GM19328 (cell line): ENCODE results near the gene EPB41.
A peak's percentile ranks its signal among the peaks of the same experiment; 100 is the strongest.
"Not testable (repeated sequence)": the region's sequence is repeated elsewhere in the genome, so short reads cannot be mapped to it uniquely, and the experiment has no call there.

Source experiments
- ATAC-seq: cut with Tn5 transposase; IDR thresholded peaks from one replicate; pipeline ENCODE4 v1.9.1; 2021; ENCODE audit warnings: mild to moderate bottlenecking, moderate library complexity; ENCODE audit not compliant: unreplicated experiment

EPB41 gene

DNA sequence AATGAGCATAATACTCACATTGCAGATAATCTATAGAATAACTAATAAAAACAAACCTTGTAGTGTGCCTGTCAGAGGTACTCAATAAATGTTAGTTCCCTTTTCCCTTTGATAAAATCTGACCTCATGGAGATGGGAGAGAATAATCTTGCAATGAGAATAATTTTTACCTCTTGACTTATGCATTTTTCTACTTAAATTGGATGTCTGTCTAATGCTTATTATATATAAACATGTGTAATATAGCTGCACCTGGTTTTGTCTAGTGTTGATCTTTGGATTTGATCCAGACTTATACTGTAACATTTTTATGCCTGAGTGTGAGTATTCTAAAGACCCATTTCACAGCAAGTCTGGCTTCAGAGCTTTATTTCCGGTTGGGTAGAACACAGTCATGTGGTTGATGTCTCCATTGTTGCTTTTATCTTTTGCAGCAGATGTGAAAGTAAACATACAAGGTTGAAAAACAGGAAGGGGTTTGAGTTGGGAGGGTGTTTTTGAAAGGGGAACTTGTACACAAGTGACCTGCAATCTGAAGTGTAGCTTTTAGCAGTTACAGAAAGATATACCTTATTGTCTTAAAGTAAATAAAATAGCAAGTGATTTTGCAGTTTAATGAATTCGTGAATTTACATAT is 12.4 kb downstream of the EPB41 start:
- ATAC-seq: peak; percentile 74

DNA sequence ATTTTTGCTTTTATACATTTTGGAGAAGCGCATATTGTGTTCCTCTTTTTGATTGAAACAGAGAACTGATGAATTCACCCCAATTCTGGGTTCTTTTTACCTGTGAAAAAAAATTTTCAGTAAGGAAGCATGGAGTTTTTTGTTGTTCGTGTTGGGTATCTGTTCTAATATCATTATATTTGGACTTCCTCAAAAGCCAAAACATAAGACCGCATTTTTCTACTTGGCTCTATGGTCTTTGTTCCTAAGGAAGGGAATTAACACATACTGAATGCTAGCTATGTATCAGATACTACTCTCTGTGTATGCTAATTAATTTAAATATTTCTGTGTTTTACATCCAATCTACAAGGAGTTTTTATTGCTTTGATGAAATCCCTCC is 12.9 kb downstream of the EPB41 start:
- no peak for ATAC-seq

DNA sequence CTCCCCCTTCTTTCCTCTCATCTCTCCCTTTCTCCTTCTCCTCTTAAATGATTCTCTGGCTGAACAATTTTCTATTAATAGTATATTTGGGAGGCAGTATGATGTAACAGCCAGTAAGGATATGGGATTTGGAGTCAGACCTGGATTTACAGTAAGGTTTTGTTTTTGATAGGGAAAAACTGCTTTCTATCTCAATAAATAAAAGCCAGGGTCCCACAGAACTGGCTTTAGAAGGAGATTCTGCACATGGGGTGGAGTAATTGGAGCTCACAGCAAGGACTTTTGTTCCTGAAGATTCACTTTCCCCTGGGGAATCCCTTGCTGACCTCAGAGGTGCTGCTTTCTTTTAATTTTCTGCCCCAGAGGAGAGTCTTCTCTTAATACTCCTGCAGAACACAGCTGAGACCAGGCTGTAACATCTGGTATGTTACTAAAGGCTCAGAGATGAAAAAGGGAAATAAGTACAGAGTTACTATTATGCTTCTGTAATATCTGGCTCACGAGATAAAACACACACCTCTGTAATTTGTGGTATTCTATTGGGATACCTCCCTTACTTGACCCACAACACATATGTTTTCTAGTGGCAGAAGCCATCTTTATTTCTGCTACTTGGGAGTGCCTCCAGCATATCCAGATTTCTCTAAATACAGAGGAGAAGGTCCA is 13.4 kb downstream of the EPB41 start:
- no peak for ATAC-seq

DNA sequence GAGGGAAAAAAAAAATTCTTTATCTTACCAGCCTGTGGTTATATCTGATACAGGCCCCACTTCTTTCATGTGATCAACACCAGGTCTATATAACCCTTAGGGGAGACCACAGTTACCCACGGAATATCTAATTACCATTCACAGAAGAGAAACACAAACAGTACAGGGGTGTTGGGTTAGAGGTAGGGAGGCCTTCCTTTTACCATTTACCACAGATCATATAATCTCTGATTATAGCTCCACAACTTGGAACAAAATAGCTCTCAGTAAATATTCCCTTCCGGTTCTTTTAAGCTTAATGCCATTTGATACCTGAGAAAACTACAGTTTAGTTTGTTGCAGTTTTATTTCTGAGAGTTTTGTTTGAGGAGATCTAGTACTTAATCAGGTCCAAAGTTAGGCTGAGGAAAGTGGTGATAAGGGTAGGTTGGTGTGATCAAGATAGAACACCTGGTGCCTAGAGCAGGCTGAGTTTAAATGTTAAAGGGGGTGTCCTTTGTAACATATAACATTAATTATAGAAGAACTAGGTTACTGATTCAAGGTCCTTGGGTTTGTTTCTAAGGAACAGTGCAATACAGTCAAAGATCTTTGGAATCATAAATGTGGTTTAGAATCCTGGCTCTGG is 14.1 kb downstream of the EPB41 start:
- no peak for ATAC-seq

DNA sequence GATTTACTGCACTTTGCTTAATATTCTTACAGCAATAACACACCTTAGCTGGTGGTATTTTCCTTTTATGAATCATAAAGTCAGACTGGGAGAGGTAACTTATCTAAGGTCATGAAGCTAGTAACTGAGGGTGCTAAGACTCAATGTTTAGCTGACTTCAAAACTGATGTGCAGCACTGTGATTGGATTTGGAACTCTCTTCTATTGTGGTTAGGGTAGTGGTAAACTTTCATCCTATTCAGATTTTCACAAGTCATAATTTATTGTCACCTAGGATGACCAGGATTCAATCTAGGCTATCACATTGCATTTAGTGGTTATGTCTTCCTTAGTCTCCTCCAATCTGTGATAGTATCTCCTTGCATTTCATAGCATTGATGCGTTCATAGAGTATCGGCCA is 18.9 kb downstream of the EPB41 start:
- no peak for ATAC-seq

DNA sequence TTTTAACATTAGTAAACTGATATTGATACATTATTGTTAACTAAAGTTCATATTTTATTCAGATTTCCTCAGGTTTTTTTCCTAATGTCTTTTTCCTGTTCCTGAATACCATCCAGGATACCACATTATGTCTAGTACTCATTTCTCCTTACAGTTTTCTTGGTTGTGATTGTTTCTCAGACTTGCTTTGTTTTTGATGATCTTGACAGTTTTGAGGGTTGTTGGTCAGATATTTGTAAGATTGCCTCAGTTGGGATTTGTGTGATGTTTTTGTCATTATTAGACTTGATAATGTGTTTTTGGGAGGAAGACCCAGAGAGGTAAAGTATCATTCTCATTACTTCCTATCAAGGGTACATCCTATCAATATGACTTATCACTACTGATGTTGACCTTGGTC is 19.5 kb downstream of the EPB41 start:
- no peak for ATAC-seq

DNA sequence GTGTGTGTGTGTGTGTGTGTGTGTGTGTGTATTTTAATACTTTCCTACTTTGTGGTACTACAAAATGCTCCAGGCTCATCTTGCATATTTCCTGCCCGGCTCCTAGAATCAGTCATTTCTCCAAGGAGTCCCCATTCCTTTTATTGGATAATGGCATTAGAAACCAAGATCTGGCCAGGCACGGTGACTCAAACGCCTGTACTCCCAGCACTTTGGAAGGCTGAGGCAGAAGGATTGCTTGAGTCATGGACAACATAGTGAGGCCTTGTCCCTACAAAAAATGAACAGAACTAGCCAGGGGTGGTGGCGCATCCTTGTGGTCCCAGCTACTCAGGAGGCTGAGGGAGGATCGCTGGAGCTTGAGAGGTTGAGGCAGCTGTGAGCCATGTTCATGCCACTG is 20.3 kb downstream of the EPB41 start:
- no peak for ATAC-seq

DNA sequence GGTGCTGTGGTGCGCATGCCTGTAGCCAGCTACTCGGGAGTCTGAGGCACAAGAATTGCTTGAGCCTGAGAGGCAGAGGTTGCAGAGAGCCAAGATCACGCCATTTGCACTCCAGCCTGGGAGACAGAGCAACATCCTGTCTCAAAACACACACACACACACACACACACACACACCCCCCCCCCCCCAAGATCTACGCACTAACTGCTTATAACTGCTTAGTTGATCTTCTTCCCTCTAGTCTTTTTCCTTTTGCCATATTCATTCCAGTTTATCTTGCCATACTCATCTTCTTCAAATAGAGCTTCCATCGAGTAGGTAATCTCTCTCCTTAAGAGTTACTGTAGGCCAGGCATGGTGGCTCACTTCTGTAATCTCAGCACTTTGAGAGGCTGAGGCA is 20.9 kb downstream of the EPB41 start:
- no peak for ATAC-seq

DNA sequence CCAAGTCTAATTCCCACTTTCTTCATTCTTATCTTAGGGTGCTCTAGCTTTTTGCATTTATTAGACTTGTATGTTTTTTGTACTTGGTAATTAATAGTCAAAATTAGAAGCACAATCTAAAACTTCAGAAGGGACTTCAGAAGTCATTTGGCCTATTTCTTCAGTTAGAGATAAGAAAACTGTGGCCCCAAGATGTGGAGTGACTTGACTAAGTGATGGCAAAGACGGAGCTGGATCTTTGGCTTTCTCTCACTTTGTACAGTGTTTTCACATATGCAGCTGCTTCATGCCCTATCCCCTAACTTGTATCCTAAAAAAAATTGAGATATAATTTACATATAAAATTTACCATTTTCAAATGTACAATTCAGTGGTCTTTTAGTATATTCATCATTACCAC is 21.7 kb downstream of the EPB41 start:
- ATAC-seq: no peak

DNA sequence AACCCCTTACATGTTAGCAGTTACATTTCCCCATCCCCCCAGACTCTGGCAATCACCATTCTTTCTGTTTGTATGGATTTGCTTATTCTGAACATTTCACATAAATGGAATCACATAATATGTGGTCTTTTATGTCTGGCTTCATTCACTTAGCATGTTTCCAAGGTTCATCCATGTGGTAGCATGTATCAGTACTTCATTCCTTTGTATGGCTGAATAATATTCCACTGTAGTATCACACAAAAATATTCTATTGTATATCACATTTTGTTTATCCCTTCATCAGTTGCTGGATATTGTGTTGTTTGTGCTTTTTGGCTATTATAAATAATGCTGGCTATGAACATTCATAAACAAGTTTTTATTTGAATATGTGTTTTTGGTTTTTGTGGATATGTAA is 22.2 kb downstream of the EPB41 start:
- no peak for ATAC-seq

DNA sequence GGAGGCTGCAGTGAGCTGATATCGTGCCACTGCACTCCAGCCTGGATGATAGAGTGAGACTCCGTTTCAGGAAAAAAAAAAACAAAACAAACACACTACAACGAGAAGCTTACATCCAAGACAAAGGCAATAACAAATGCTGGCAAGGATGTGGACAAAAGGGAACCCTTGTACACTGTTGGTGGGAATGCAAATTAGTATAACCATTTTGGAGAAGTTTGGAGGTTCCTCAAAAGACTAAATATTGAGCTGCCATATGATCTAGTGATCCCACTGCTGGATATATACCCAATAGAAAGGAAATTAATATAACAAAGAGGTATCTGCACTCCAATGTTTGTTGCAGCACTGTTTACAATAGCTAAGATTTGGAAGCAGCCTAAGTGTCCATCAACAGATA is 29.2 kb downstream of the EPB41 start:
- not testable (repeated sequence) for ATAC-seq

DNA sequence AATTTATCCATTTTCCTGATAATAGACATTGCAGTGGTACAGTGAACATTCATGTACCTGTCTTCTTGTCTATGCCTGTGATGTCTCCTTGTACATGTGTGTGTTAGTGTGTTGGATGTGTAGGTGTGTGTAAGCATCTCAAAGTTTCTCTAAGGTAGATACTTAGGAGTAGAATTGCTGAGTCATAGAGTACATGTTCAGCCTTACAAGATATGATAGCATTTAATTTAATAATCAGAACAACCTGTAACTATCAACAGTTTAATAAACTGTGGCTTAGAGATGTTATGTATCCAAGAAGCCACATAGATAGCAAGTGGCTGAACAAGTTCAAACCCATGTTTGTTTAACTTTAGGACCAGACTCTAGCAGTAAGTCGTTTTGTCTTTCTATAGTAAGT is 35.6 kb downstream of the EPB41 start:
- ATAC-seq: no peak

DNA sequence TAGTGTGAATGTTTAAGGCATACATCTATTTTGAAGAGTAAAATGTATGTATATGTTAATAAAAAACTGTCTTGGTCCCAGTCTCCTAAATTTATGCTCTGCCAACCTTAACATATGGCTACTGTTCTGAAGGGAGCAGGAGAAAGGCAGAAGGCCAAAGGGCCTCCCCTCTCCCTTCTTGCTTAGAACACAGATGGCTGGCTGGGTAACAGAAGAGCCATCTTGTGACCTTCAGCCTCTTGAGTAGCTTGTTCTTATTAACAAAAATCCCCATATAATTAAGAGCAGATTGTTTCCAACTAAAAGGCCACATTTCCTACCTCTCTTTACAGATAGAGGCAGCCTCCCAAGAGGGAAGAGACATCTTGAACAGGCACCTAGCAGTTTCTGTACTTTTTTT is 36.1 kb downstream of the EPB41 start:
- no peak for ATAC-seq

DNA sequence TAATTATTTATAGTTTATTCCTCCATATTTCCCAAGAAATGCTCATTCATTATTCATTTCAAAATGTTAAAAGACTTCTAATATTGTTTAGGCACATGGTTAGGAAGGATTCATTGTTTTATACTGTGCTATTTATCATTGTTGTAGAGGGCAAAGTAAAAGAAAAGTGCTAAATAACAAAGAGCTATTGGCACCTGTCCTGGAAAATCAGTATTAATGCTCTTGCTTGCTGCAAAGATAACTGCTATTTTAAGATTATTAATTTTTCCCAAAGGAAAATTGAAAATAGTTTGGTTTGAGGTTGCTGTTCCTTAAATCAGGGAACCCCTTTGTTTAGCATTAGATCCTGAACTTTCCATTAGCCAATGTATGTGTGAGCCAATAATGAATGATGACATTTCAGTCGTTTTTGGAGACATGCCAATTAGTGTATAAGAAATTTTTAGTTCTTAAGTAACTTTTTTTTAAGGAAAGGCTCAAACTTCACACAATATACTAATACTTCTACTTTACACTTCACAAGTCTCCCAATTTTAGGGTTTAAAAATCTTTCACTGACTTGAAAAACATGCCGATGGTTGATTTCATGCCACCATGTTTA is 39.9 kb downstream of the EPB41 start:
- no peak for ATAC-seq

DNA sequence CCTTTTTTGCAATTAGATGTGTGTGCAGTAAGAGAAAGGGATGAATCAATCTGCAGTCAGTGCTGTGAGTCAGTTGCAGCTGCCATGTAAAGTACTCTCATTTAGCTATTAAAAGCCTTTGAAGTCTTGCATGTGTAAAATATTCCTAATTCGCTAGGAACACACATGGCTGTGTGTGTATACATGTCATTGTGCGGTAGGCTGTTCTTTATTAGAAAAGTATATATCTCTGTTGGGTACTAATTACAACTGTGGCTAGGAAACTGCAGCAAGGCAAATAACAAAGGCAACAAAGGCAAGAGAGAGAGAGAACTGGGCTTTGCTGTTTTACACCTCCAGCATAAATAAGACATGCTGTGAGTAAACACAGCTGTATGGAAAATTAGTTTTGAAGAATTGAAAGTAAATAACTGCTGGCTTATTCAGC is 41.7 kb downstream of the EPB41 start:
- no peak for ATAC-seq

DNA sequence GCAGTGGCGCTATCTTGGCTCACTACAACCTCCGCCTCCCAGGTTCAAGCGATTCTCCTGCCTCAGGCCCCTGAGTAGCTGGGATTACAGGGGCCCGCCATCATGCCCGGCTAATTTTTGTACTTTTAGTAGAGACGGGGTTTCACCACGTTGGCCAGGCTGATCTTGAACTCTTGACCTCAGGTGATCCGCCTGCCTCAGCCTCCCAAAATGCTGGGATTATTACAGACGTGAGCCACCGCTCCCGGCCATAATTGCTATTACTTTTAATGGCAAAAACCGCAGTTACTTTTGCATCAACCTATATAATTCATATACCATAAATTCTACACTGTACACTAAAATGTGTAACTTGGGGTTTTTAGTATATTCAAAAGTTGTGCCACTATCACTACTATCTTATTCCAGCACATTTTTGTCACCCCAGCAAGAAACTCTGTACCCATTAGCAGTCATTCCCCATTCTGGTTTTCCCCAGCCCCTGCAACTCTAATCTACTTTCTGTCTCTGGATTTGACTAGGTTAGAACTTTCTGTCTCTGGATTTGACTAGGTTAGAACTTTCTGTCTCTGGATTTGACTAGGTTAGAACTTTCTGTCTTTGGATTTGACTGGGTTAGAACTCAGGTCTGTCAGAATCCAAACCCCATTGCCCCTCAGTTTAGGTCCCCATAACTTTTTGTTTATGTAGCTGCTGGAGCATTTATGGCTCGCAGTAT is 47.9 kb downstream of the EPB41 start:
- ATAC-seq: not testable (repeated sequence)

DNA sequence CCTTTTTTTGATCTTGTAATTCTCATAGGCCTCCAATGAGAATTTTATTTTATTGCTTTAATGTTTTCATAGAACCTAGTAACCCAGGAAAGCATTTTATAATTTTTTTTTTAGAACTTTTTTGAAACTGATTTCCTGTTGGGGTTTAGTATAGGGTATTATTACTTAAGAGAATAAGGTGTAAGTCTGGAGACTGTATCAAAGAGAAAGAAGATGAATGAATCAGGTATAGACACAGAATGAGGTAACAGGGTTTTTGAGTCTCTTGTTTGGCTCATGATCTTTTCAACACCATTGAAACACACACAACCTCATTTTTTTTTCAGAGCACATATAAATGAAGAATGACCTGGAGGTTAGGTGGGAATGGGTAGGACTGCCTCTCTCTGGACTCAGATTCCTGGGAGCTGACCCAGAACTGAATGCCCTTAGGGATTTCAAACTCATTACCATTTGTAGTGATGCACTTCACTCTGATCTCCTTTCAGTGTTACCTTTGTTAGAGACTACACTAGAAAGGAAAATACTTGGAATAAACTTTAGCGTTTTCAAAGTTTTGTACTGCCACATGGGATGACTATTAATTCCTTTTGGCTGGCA is 51.0 kb downstream of the EPB41 start:
- ATAC-seq: no peak

DNA sequence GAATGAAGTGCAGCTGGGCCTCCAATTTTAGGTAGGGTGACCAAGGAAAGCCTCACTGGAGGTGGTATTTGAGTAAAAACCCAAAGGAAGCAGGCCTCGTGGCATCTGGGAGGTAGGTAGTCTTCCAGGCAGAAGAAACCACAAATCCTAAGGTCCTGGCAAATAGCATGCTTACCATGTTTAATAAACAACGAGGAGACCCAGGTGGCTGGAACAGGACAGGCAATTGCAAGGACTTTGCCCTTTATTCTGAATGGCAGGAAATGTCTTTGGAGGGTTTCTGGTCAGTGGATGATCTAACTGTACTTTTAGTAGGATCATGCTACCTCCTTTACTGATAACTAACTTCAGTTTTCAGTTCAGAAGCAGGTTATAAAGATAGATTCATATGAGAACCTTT is 52.2 kb downstream of the EPB41 start:
- no peak for ATAC-seq

DNA sequence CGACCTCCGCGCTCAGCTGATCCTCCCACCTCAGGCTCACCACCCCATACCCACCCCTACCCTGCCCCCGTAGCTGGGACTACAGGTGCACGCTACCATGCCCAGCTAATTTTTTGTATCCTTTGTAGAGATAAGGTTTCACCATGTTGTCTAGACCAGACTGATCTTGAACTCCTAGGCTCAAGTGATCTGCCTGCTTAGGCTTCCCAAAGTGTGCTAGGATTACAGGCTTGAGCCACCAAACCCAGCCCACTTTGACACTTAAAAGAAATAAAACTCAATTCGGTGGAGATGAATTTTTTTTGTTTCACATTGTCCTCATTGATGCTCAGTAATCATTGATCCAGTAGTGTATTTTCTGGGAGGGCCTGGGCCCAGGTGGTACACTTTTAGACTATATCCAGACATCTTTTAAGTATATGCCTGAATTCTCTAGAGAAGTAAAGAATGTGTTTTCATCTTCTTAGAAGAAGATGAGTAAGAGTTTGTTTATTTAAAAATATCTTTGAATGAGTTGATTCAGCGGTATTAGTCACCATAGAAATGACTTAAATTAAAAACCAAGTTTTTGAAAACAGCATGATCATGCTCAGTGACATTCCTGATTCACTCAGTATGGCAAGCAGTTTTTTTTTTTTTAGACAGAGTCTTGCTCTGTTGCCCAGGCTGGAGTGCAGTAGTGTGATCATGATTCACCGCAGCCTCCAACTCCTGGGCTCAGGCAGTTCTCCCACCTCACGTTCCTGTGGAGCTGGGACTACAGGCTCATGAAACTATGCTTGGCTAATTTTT is 57.8 kb downstream of the EPB41 start:
- no peak for ATAC-seq
